K562 (cell line): ENCODE results near the gene SCMH1. TPM values are rescaled to one million over a fixed set of nuclear protein-coding genes. Genes with fewer than 3 reads are reported as not detected.

Experiments used
- ATAC-seq: fragments of 200-7000 bp; cut with Tn5 transposase; 3 replicates; pipeline ENCODE4 v1.9.1; 2020; ENCODE audit warnings: moderate library complexity
- BruUV-seq: library from RNA; stranded (reverse); fragments of 400-500 nt; replicated peaks from 2 replicates; lab custom pipeline; 2021; lab: Mats Ljungman, UMichigan
- CTCF ChIA-PET: fragments of 300-600 bp; formaldehyde crosslinking; extraction: SDS; loops from one replicate; lab custom pipeline; 2021; ENCODE audit warnings: low intra/inter-chr PET ratio; lab: Yijun Ruan, JAX
- POLR2A ChIA-PET: fragments of 300-600, 350-650 bp; sonication (Branson Sonifier 250); formaldehyde crosslinking; extraction: SDS; loops from one replicate; lab custom pipeline; 2021; ENCODE audit warnings: antibody characterized with exemption, inconsistent platforms; lab: Yijun Ruan, JAX
- DNase-seq, 4 experiments: peaks; one replicate each; pipeline versions ENCODE4 v3.0.0 to v3.0.0-alpha.2; 2011 to 2018; ENCODE audit warnings: low spot score in 3 of 4, mixed read lengths in 3 of 4; ENCODE audit errors: extremely low read depth in 1 of 4
- FAIRE-seq: peaks from 2 replicates; lab custom pipeline; 2011; peaks lifted over from hg19 to GRCh38; lab: Jason Lieb, UNC
- H2AFZ ChIP-seq: 2 replicates; pipeline ENCODE4 v1.6.0; 2011; ENCODE audit warnings: low read depth, low read length, control low read depth, inconsistent platforms
- H3K27ac ChIP-seq: fragments of 200-600 bp; 3 replicates; pipeline ENCODE4 v1.8.0; 2011; ENCODE audit warnings: low read depth, mild to moderate bottlenecking, control low read depth, inconsistent platforms, low read length, moderate library complexity, mixed read lengths; ENCODE audit errors: extremely low read depth
- H3K27me3 ChIP-seq, 2 experiments: fragments of 300-600 bp in 1 of 2; 2 replicates in 1 of 2; 3 replicates in 1 of 2; pipeline versions ENCODE4 v1.6.0 to v1.8.0; 2011; ENCODE audit warnings: inconsistent platforms in 2 of 2, low read length in 2 of 2, mild to moderate bottlenecking in 1 of 2, mixed read lengths in 1 of 2, moderate library complexity in 1 of 2; ENCODE audit not compliant: control insufficient read depth in 2 of 2, insufficient read depth in 2 of 2
- H3K36me3 ChIP-seq: fragments of 300-600 bp; 3 replicates; pipeline ENCODE4 v1.8.0; 2011; ENCODE audit warnings: mild to moderate bottlenecking, low read length, inconsistent platforms; ENCODE audit not compliant: control insufficient read depth, insufficient read depth
- H3K4me1 ChIP-seq, 2 experiments: fragments of 200-600 bp in 1 of 2; replicated peaks in 1 of 2; 2 replicates in 1 of 2; 3 replicates in 1 of 2; pipeline versions ENCODE4 v1.5.1 to v1.8.0; 2011; ENCODE audit warnings: inconsistent platforms in 2 of 2, low read length in 2 of 2, mild to moderate bottlenecking in 1 of 2, mixed read lengths in 1 of 2, moderate library complexity in 1 of 2; ENCODE audit not compliant: control insufficient read depth in 2 of 2, insufficient read depth in 2 of 2
- H3K4me2 ChIP-seq: 2 replicates; pipeline ENCODE4 v1.6.1; 2011; ENCODE audit warnings: low read length, control low read depth, inconsistent platforms, mixed read lengths; ENCODE audit not compliant: insufficient read depth
- H3K4me3 ChIP-seq: fragments of 200-600 bp; sonication (generic), shearing (Covaris generic); 2 replicates; pipeline ENCODE4 v1.5.1; 2016; ENCODE audit warnings: control low read depth, inconsistent platforms
- H3K79me2 ChIP-seq: fragments of 200-600 bp; 3 replicates; pipeline ENCODE4 v1.8.0; 2011; ENCODE audit warnings: low read length, inconsistent platforms; ENCODE audit not compliant: control insufficient read depth, insufficient read depth
- H3K9ac ChIP-seq, 2 experiments: 2 replicates each; pipeline versions ENCODE4 v1.6.0 to v1.6.1; 2011; ENCODE audit warnings: low read depth in 2 of 2, low read length in 2 of 2, control low read depth in 1 of 2, inconsistent platforms in 1 of 2, mild to moderate bottlenecking in 1 of 2, mixed read lengths in 1 of 2; ENCODE audit not compliant: insufficient read depth in 1 of 2
- H3K9me1 ChIP-seq: one replicate; pipeline ENCODE4 v1.6.0; 2011; ENCODE audit warnings: inconsistent platforms, mild to moderate bottlenecking, low read length, moderate library complexity; ENCODE audit not compliant: control insufficient read depth, insufficient read depth
- H3K9me3 ChIP-seq: replicated peaks from 2 replicates; pipeline ENCODE4 v1.5.1; 2011; ENCODE audit warnings: low read depth, low read length, inconsistent platforms; ENCODE audit not compliant: control insufficient read depth, insufficient read depth
- H4K20me1 ChIP-seq: replicated peaks from 2 replicates; pipeline ENCODE4 v1.6.1; 2011; ENCODE audit warnings: low read length, inconsistent platforms, mixed read lengths; ENCODE audit not compliant: control insufficient read depth, insufficient read depth
- C11orf30 ChIP-seq: fragments of 450-650 bp; IDR thresholded peaks from 2 replicates; pipeline ENCODE4 v1.6.1; 2016; ENCODE audit warnings: low read depth, mild to moderate bottlenecking
- ETV1 ChIP-seq: fragments of 450-650 bp; conservative IDR thresholded peaks from 2 replicates; pipeline ENCODE4 v1.6.1; 2016; ENCODE audit warnings: missing genetic modification characterization, control low read depth, low read depth, missing compliant biosample characterization
- HNRNPL ChIP-seq: fragments of 200-400 bp; formaldehyde crosslinking; IDR thresholded peaks from 2 replicates; pipeline ENCODE4 v1.6.1; 2017; ENCODE audit warnings: low read depth, mild to moderate bottlenecking, low read length
- IFI16 ChIP-seq: fragments of 250-450 bp; sonication (Bioruptor Pico); IDR thresholded peaks from 2 replicates; pipeline ENCODE4 v2.1.2; 2022; ENCODE audit warnings: mild to moderate bottlenecking, inconsistent platforms
- MAFF ChIP-seq: IDR thresholded peaks from 2 replicates; pipeline ENCODE4 v1.6.1; 2012; ENCODE audit warnings: low read length, improper control_type of control experiment
- MAFG ChIP-seq: fragments of 450-650 bp; conservative IDR thresholded peaks from 2 replicates; pipeline ENCODE4 v1.6.1; 2016; ENCODE audit warnings: missing genetic modification characterization, missing compliant biosample characterization
- MAFK ChIP-seq: IDR thresholded peaks from 2 replicates; pipeline ENCODE4 v1.6.1; 2011; ENCODE audit warnings: low read length, improper control_type of control experiment
- MCM3 ChIP-seq: fragments of 450-650 bp; IDR thresholded peaks from 2 replicates; pipeline ENCODE4 v1.6.1; 2016
- MECOM ChIP-seq: fragments of 250-450 bp; sonication (Bioruptor Pico); IDR thresholded peaks from 2 replicates; pipeline ENCODE4 v1.8.0; 2022; ENCODE audit warnings: inconsistent platforms
- PCBP2 ChIP-seq: fragments of 200-400 bp; formaldehyde crosslinking; IDR thresholded peaks from 2 replicates; pipeline ENCODE4 v1.6.1; 2018; ENCODE audit warnings: low read length, low read depth, mild to moderate bottlenecking, moderate library complexity; ENCODE audit not compliant: poor library complexity, severe bottlenecking
- STAT5B ChIP-seq: fragments of 250-450 bp; sonication (Bioruptor Pico); IDR thresholded peaks from 2 replicates; pipeline ENCODE4 v1.8.0; 2021; ENCODE audit warnings: mild to moderate bottlenecking, inconsistent platforms
- USF1 ChIP-seq: sonication (generic); formaldehyde crosslinking; IDR thresholded peaks from 2 replicates; pipeline ENCODE4 v1.9.0; 2022; ENCODE audit warnings: mild to moderate bottlenecking, missing genetic modification reagents
- ZNF316 ChIP-seq: fragments of 450-650 bp; IDR thresholded peaks from 2 replicates; pipeline ENCODE4 v1.6.1; 2016
- in situ Hi-C: fragments of 300-500 bp; cut with MboI; formaldehyde crosslinking; loops from 4 replicates; pipeline ENCODE4 v1.15.0; 2018; ENCODE audit warnings: inconsistent platforms, mixed read lengths
- intact Hi-C: fragments of 100-400 bp; cut with micrococcal nuclease; formaldehyde crosslinking; loops from 2 replicates; pipeline ENCODE4 v1.14.2; 2022
- polyA plus RNA-seq, 8 experiments: library from polyadenylated mRNA; depleted of rRNA in 4 of 8; stranded (reverse) in 5 of 8; unstranded in 3 of 8; fragments of >200 nt; fragmentation: Nextera tagmentation in 2 of 8; fragmentation: Illumina TruSeq in 1 of 8; extraction: Ambion mirVana in 2 of 8; extraction: Trizol in 1 of 8; gene quantifications; 2 replicates each; pipeline versions ENCODE4 v1.2.1 to v1.2.3, GENCODE V29; 2011 to 2014; ENCODE audit warnings: inconsistent platforms in 1 of 8, missing spikeins in 1 of 8
- total RNA-seq, 7 experiments: library from RNA; depleted of rRNA in 6 of 7; stranded (reverse); fragments of >200 nt in 6 of 7; fragmentation: Illumina TruSeq in 2 of 7; extraction: Trizol in 2 of 7; gene quantifications; 2 replicates each; pipeline versions ENCODE4 v1.2.1 to v1.2.3, GENCODE V29; 2011 to 2021; ENCODE audit warnings: low replicate concordance in 1 of 7

Gene SCMH1
- total and polyA plus RNA-seq, 9 of the 15 experiments (the other 6 are each of a cell fraction or from before 2014, with no cell fraction given) = 8.5 to 37.0 (median 26.8) TPM

GRCh38 chr1:41122148-41122547 is 120.0 kb downstream of the SCMH1 start:
- Histone ChIP-seq H3K4me1 (no peaks in the 10 kb centered on the region; a peak in 1 of 5 replicates), H3K9me3 (no peaks in the 10 kb centered on the region), H2AFZ (no peak overlapping the region), H3K9ac (no peak overlapping the region), H3K27me3 (no peaks in the 10 kb centered on the region), H3K36me3 (peaks cover 6% of the 10 kb centered on the region; the same call in 1 of the 3 replicates), H3K27ac (no peak overlapping the region), H3K79me2 (no peaks in the 10 kb centered on the region), H4K20me1 (0 out of 2 replicates have a peak, but pooled peaks cover 3% of the 10 kb centered on the region), H3K4me3 (no peak overlapping the region), H3K4me2 (no peak overlapping the region), H3K9me1 (no peaks in the 10 kb centered on the region)
- ChIA-PET CTCF (interaction anchor here (0.6 kb wide), 1 partner anchor 152 kb away, joined by 3 read pairs; no protein-coding TSS in a partner anchor), POLR2A (interaction anchor here (1.2 kb wide), 1 partner anchor 9 kb away, joined by 3 read pairs; no protein-coding TSS in a partner anchor)
- no peak for FAIRE-seq
- TF ChIP-seq ETV1 (tag) (no peak), MECOM (CRISPR knock-in tag) (no peak), STAT5B (CRISPR knock-in tag) (no peak), ZNF316 (peak; percentile 78), MAFG (tag) (peak; percentile 46; the same call in 1 of the 2 replicates), MCM3 (no peak), USF1 (CRISPR knock-in tag) (no peak), C11orf30 (peak; percentile 71), PCBP2 (no peak), IFI16 (no peak), MAFK (peak; percentile 40; the same call in 1 of the 2 replicates), MAFF (peak; percentile 49; the same call in 1 of the 2 replicates), HNRNPL (no peak)
- intact Hi-C loops (loop anchor here (5.0 kb wide), 1 partner anchor 85 kb away; no protein-coding TSS in a partner anchor), in situ Hi-C loops (no loop called here)
- DNase-seq = no peak
- BruUV-seq = no TSS peak
- no peak for ATAC-seq
